HepG2 (cell line): ENCODE measurements around the gene PDE4D. TPM values are rescaled to one million over a fixed set of nuclear protein-coding genes. Genes with fewer than 3 reads are reported as not detected.

Experiments
- ATAC-seq: fragments of 200-7000 bp; cut with Tn5 transposase; 3 replicates; pipeline ENCODE4 v1.9.1; 2020; ENCODE audit warnings: mild to moderate bottlenecking, moderate library complexity
- BruUV-seq: library from RNA; stranded (reverse); fragments of 400-500 nt; replicated peaks from 2 replicates; lab custom pipeline; 2021; lab: Mats Ljungman, UMichigan
- CTCF ChIA-PET: fragments of 300-600 bp; formaldehyde crosslinking; extraction: SDS; loops from one replicate; lab custom pipeline; 2021; ENCODE audit warnings: low total read pairs, inconsistent platforms, low intra/inter-chr PET ratio; lab: Yijun Ruan, JAX
- POLR2A ChIA-PET: fragments of 350-600 bp; sonication (Branson Sonifier 250); formaldehyde crosslinking; loops from one replicate; lab custom pipeline; 2020; ENCODE audit warnings: antibody characterized with exemption, inconsistent platforms; lab: Yijun Ruan, JAX
- DNase-seq: peaks from one replicate; pipeline ENCODE4 v3.0.0-alpha.2; 2015; ENCODE audit warnings: low spot score
- FAIRE-seq: peaks from 3 replicates; lab custom pipeline; 2011; peaks lifted over from hg19 to GRCh38; lab: Jason Lieb, UNC
- H2AFZ ChIP-seq: one replicate; pipeline ENCODE4 v1.6.1; 2011; ENCODE audit warnings: low read length, inconsistent platforms
- H3K27ac ChIP-seq: fragments of 300-600 bp; 3 replicates; pipeline ENCODE4 v1.8.0; 2011; ENCODE audit warnings: mixed run types, mild to moderate bottlenecking, mixed read lengths, low read length, inconsistent platforms; ENCODE audit not compliant: insufficient read depth; ENCODE audit errors: extremely low read length
- H3K27me3 ChIP-seq, 2 experiments: fragments of 200-600 bp in 1 of 2; 2 replicates in 1 of 2; 3 replicates in 1 of 2; pipeline versions ENCODE4 v1.6.0 to v1.8.0; 2011; ENCODE audit warnings: low read length in 2 of 2, mild to moderate bottlenecking in 2 of 2, moderate library complexity in 2 of 2, inconsistent platforms in 1 of 2; ENCODE audit not compliant: insufficient read depth in 2 of 2, control insufficient read depth in 1 of 2
- H3K36me3 ChIP-seq, 2 experiments: fragments of 200-600 bp in 1 of 2; replicated peaks in 1 of 2; 2 replicates in 1 of 2; 3 replicates in 1 of 2; pipeline versions ENCODE4 v1.5.1 to v1.8.0; 2011; ENCODE audit warnings: low read length in 2 of 2, inconsistent platforms in 1 of 2; ENCODE audit not compliant: insufficient read depth in 2 of 2, control insufficient read depth in 1 of 2
- H3K4me1 ChIP-seq: 2 replicates; pipeline ENCODE4 v1.5.1; 2012; ENCODE audit warnings: low read length, inconsistent platforms; ENCODE audit not compliant: insufficient read depth
- H3K4me2 ChIP-seq: 2 replicates; pipeline ENCODE4 v1.6.0; 2011; ENCODE audit warnings: low read depth, low read length, inconsistent platforms
- H3K4me3 ChIP-seq, 3 experiments: fragments of 200-600 bp in 1 of 3; sonication (generic), shearing (Covaris generic) in 1 of 3; replicated peaks in 1 of 3; 2 replicates each; pipeline ENCODE4 v1.5.1; 2011 to 2016; ENCODE audit warnings: low read length in 3 of 3, inconsistent platforms in 2 of 3, low read depth in 2 of 3, mild to moderate bottlenecking in 2 of 3, control low read depth in 1 of 3, mixed read lengths in 1 of 3; ENCODE audit not compliant: insufficient read depth in 1 of 3
- H3K79me2 ChIP-seq: one replicate; pipeline ENCODE4 v1.6.1; 2011; ENCODE audit warnings: low read length, inconsistent platforms; ENCODE audit not compliant: insufficient read depth
- H3K9ac ChIP-seq: 2 replicates; pipeline ENCODE4 v1.6.0; 2011; ENCODE audit warnings: mild to moderate bottlenecking, low read depth, low read length, inconsistent platforms; ENCODE audit not compliant: insufficient read depth
- H3K9me3 ChIP-seq: 2 replicates; pipeline ENCODE4 v1.5.1; 2012; ENCODE audit warnings: mild to moderate bottlenecking, low read length
- H4K20me1 ChIP-seq: 2 replicates; pipeline ENCODE4 v1.6.0; 2011; ENCODE audit warnings: inconsistent platforms, mild to moderate bottlenecking, low read length, moderate library complexity; ENCODE audit not compliant: insufficient read depth
- DDIT3 ChIP-seq: sonication (generic); formaldehyde crosslinking; IDR thresholded peaks from 2 replicates; pipeline ENCODE4 v1.4.0; 2020; ENCODE audit warnings: mild to moderate bottlenecking, missing genetic modification reagents
- REPIN1 ChIP-seq: sonication (generic); formaldehyde crosslinking; IDR thresholded peaks from 2 replicates; pipeline ENCODE4 v1.8.0; 2022; ENCODE audit warnings: missing genetic modification reagents, low read depth, mild to moderate bottlenecking, borderline replicate concordance
- TARDBP ChIP-seq: sonication (generic); formaldehyde crosslinking; IDR thresholded peaks from 2 replicates; pipeline ENCODE4 v1.8.0; 2022; ENCODE audit warnings: mild to moderate bottlenecking, missing genetic modification reagents
- TEAD3 ChIP-seq: optimal IDR thresholded peaks from 2 replicates; pipeline ENCODE3; 2016; ENCODE audit warnings: borderline replicate concordance
- TERF1 ChIP-seq: sonication (generic); formaldehyde crosslinking; IDR thresholded peaks from 2 replicates; pipeline ENCODE4 v1.8.0; 2022; ENCODE audit warnings: mild to moderate bottlenecking, missing genetic modification reagents, moderate library complexity
- ZBTB8A ChIP-seq: sonication (generic); formaldehyde crosslinking; IDR thresholded peaks from 2 replicates; pipeline ENCODE4 v1.4.0; 2020; ENCODE audit warnings: mild to moderate bottlenecking, low read depth, missing genetic modification reagents, borderline replicate concordance
- ZNF660 ChIP-seq: sonication (generic); formaldehyde crosslinking; IDR thresholded peaks from 2 replicates; pipeline ENCODE4 v1.5.1; 2020; ENCODE audit warnings: mild to moderate bottlenecking, low read depth, missing genetic modification reagents, borderline replicate concordance
- ZSCAN21 ChIP-seq: sonication (generic); formaldehyde crosslinking; IDR thresholded peaks from 2 replicates; pipeline ENCODE4 v1.8.0; 2022; ENCODE audit warnings: mild to moderate bottlenecking, missing genetic modification reagents, moderate library complexity, borderline replicate concordance
- ZSCAN25 ChIP-seq: sonication (generic); formaldehyde crosslinking; IDR thresholded peaks from 2 replicates; pipeline ENCODE4 v1.8.0; 2022; ENCODE audit warnings: mild to moderate bottlenecking, missing genetic modification reagents
- WGBS: methylation state at CpG from one replicate; pipeline ENCODE4 v1.1.6; 2017; ENCODE audit warnings: low lambda C conversion rate; 5-methylcytosine and 5-hydroxymethylcytosine counted together
- in situ Hi-C: cut with HindIII; loops from 2 replicates; pipeline ENCODE4 v1.10.0; 2017; ENCODE audit warnings: low pct_unique_long_range_greater_than_20kb; ENCODE audit not compliant: extremely low pct_ligation_motif_present
- intact Hi-C: fragments of 100-400 bp; cut with micrococcal nuclease; formaldehyde crosslinking; loops from one replicate; pipeline ENCODE4 v1.10.0; 2022; ENCODE audit not compliant: unreplicated experiment
- polyA plus RNA-seq, 8 experiments: library from polyadenylated mRNA; depleted of rRNA in 3 of 8; stranded (reverse) in 7 of 8; unstranded in 1 of 8; fragments of >200 nt; fragmentation: Illumina TruSeq in 4 of 8; extraction: Trizol in 4 of 8; gene quantifications; 2 replicates each; pipeline versions ENCODE4 v1.2.1 to v1.2.3, GENCODE V29; 2011 to 2016; ENCODE audit warnings: low read depth in 4 of 8, missing spikeins in 1 of 8, mixed read lengths in 1 of 8; ENCODE audit not compliant: insufficient read depth in 1 of 8
- total RNA-seq, 5 experiments: library from RNA; depleted of rRNA; stranded (reverse); fragments of >200 nt; fragmentation: Illumina TruSeq; extraction: Trizol; gene quantifications; 2 replicates each; pipeline ENCODE4 v1.2.3, GENCODE V29; 2016; ENCODE audit warnings: low read depth in 1 of 5
- TF ChIP-seq, protein P1 (sequence below): sonication (generic); formaldehyde crosslinking; IDR thresholded peaks from 2 replicates; pipeline ENCODE4 v1.4.0; 2020; ENCODE audit warnings: missing genetic modification reagents
- TF ChIP-seq, protein P2 (sequence below): sonication (generic); formaldehyde crosslinking; IDR thresholded peaks from 2 replicates; pipeline ENCODE4 v1.4.0; 2020; ENCODE audit warnings: missing genetic modification reagents
- TF ChIP-seq, protein P3 (sequence below), 2 experiments: fragments of 450-650 bp in 1 of 2; sonication (generic) in 1 of 2; formaldehyde crosslinking; IDR thresholded peaks; 2 replicates each; pipeline versions ENCODE4 v1.5.0 to v1.8.0; 2020 to 2022; ENCODE audit warnings: mild to moderate bottlenecking in 1 of 2, missing genetic modification reagents in 1 of 2
- TF ChIP-seq, protein P4 (sequence below): sonication (generic); formaldehyde crosslinking; IDR thresholded peaks from 2 replicates; pipeline ENCODE4 v1.8.1; 2023; ENCODE audit warnings: mild to moderate bottlenecking, missing genetic modification reagents, borderline replicate concordance
- TF ChIP-seq, protein P5 (sequence below): sonication (generic); formaldehyde crosslinking; IDR thresholded peaks from 2 replicates; pipeline ENCODE4 v1.9.0; 2021; ENCODE audit warnings: missing genetic modification reagents, borderline replicate concordance

The PDE4D gene
- total and polyA plus RNA-seq, 2 of the 13 experiments (the other 11 are each of a cell fraction or from before 2014, with no cell fraction given): 7.0 to 12.2 TPM

DNA sequence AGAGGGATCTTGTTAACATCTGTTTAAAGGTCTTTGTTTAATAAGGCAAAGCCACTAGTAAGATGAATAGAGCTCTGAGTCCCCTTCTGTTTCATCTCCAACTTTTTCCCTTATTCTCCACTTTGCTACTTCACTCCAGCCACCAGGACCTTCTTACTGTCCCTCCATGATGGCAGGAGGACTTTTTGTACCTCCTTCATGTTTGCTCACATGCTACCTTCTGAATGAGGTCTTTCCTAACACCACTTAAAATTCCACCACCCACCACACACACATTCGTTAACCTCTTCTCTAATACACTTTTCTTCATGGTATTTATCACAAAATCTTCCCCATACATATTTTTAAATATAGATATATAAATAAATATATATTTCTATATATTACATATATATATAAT is 501.9 kb downstream of the PDE4D start:
- DNase-seq (no peak), FAIRE-seq (no peak), ATAC-seq (no peak)
- H3K27me3 ChIP-seq: no peaks in the 10 kb centered on the region
- whole genome bisulfite sequencing: 19% methylated on average over 1 of the region's 1 CpG
- ChIA-PET CTCF (no interaction called here), POLR2A (no interaction called here)
- no peak overlapping the region for H3K9ac ChIP-seq
- BruUV-seq: no TSS peak
- H2AFZ ChIP-seq: no peak overlapping the region
- no peaks in the 10 kb centered on the region for H3K9me3 ChIP-seq
- 0 out of 2 replicates have a peak, but pooled peaks cover 2% of the 10 kb centered on the region for H4K20me1 ChIP-seq
- intact Hi-C loops (loop anchor here (2.0 to 5.0 kb wide), 4 partner anchors 411 to 1256 kb away; no protein-coding TSS in a partner anchor), in situ Hi-C loops (loop anchor here (25.0 kb wide), 5 partner anchors 271 to 1271 kb away; no protein-coding TSS in a partner anchor)
- H3K4me2 ChIP-seq: no peak overlapping the region
- H3K27ac ChIP-seq: no peak overlapping the region
- H3K36me3 ChIP-seq: no peaks in the 10 kb centered on the region
- no peak overlapping the region for H3K4me3 ChIP-seq
- no peaks in the 10 kb centered on the region for H3K79me2 ChIP-seq
- H3K4me1 ChIP-seq: no peaks in the 10 kb centered on the region
- TF ChIP-seq, protein P1, sequence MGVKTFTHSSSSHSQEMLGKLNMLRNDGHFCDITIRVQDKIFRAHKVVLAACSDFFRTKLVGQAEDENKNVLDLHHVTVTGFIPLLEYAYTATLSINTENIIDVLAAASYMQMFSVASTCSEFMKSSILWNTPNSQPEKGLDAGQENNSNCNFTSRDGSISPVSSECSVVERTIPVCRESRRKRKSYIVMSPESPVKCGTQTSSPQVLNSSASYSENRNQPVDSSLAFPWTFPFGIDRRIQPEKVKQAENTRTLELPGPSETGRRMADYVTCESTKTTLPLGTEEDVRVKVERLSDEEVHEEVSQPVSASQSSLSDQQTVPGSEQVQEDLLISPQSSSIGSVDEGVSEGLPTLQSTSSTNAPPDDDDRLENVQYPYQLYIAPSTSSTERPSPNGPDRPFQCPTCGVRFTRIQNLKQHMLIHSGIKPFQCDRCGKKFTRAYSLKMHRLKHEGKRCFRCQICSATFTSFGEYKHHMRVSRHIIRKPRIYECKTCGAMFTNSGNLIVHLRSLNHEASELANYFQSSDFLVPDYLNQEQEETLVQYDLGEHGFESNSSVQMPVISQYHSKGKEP (CRISPR knock-in tag): no peak
- TF ChIP-seq TEAD3 (CRISPR knock-in tag) (no peak), ZBTB8A (CRISPR knock-in tag) (no peak), ZSCAN21 (CRISPR knock-in tag) (no peak), DDIT3 (no peak), REPIN1 (CRISPR knock-in tag) (no peak), ZNF660 (CRISPR knock-in tag) (no peak), ZSCAN25 (CRISPR knock-in tag) (no peak), TARDBP (CRISPR knock-in tag) (no peak), TERF1 (CRISPR knock-in tag) (no peak)
- TF ChIP-seq, protein P2, sequence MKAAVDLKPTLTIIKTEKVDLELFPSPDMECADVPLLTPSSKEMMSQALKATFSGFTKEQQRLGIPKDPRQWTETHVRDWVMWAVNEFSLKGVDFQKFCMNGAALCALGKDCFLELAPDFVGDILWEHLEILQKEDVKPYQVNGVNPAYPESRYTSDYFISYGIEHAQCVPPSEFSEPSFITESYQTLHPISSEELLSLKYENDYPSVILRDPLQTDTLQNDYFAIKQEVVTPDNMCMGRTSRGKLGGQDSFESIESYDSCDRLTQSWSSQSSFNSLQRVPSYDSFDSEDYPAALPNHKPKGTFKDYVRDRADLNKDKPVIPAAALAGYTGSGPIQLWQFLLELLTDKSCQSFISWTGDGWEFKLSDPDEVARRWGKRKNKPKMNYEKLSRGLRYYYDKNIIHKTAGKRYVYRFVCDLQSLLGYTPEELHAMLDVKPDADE (CRISPR knock-in tag): no peak
- TF ChIP-seq, protein P3, sequence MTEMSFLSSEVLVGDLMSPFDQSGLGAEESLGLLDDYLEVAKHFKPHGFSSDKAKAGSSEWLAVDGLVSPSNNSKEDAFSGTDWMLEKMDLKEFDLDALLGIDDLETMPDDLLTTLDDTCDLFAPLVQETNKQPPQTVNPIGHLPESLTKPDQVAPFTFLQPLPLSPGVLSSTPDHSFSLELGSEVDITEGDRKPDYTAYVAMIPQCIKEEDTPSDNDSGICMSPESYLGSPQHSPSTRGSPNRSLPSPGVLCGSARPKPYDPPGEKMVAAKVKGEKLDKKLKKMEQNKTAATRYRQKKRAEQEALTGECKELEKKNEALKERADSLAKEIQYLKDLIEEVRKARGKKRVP (CRISPR knock-in tag; IDR thresholded peaks at IDR 0.05): no peak
- TF ChIP-seq, protein P4, sequence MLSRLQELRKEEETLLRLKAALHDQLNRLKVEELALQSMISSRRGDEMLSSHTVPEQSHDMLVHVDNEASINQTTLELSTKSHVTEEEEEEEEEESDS (CRISPR knock-in tag): no peak
- TF ChIP-seq, protein P5, sequence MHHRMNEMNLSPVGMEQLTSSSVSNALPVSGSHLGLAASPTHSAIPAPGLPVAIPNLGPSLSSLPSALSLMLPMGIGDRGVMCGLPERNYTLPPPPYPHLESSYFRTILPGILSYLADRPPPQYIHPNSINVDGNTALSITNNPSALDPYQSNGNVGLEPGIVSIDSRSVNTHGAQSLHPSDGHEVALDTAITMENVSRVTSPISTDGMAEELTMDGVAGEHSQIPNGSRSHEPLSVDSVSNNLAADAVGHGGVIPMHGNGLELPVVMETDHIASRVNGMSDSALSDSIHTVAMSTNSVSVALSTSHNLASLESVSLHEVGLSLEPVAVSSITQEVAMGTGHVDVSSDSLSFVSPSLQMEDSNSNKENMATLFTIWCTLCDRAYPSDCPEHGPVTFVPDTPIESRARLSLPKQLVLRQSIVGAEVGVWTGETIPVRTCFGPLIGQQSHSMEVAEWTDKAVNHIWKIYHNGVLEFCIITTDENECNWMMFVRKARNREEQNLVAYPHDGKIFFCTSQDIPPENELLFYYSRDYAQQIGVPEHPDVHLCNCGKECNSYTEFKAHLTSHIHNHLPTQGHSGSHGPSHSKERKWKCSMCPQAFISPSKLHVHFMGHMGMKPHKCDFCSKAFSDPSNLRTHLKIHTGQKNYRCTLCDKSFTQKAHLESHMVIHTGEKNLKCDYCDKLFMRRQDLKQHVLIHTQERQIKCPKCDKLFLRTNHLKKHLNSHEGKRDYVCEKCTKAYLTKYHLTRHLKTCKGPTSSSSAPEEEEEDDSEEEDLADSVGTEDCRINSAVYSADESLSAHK (CRISPR knock-in tag): no peak
